HuH-7.5 (cell line): ENCODE measurements around the gene POM121.
"Not testable (repeated sequence)": the region's sequence is repeated elsewhere in the genome, so short reads cannot be mapped to it uniquely, and the experiment has no call there.

Experiments used
- DNase-seq: peaks from one replicate; pipeline ENCODE4 v3.0.0; 2011; ENCODE audit warnings: low spot score

POM121 gene

GRCh38 chr7:72949686-72950085 is 24.8 kb downstream of the POM121 start:
- DNase-seq = not testable (repeated sequence)

- DNase-seq = not testable (repeated sequence)
Observed at GRCh38 chr7:72950432-72950831, 25.5 kb downstream of the POM121 start.

DNA sequence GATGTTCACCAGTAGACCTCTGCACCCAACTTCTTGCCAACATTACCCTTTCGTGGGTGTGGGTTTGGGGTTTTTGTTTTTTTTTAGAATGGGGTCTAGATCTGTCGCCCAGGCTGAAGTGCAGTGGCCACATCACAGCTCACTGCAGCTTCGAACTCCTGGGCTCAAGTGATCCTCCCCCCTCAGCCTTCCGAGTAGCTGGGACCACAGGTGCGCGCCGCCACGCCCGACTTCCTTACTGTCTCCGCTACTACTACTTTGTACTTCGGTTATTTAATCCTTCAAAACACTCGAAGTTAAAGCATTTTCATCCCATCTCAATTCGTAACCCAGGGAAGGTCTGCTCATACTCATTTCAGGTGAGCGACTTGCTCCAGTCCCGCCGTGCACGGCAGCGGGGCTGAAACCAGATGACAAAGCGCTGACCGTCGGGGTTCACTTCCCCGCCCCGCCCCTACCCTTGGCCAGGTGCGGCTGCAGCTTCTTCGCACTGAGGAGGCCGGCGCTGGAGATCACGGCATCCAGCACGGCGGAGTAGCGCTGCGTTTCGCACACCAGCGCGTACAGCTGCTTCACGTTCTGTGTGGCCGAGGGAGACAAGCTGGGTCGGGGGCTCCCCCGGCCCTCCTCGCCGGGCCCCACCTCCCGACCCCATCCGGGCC is 29.1 kb downstream of the POM121 start:
- DNase-seq = not testable (repeated sequence)

DNA sequence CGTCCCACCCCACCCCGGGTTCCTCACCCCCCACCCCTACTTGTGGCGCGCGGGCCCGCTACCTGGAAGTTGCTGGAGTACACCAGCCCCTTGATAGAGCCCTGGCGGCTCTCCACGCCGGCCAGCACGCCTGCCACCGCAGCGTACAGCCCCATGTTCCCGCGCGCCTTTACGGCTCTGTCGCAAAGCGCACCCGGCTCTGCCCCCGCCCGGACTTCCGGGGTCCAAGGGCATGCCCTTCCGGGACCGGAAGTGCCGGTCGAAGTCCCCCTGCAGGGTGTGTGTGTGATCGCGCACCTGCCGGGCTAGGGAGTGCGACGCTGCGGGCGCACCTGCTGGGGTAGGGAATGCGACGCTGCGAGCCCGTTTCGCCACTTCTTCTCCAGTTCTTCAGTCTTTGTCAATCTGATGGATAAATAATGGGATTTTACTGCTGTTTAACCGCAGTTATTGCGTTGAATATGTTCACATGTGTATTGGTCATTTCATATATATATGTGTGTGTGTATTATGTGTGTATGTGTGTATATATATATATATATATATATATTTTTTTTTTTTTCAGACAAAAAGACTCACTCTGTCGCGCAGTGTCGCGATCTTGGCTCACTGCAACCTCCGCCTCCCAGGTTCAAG is 29.8 kb downstream of the POM121 start:
- DNase-seq = not testable (repeated sequence)

GRCh38 chr7:72960029-72960428 is 35.1 kb downstream of the POM121 start:
- not testable (repeated sequence) for DNase-seq

DNA sequence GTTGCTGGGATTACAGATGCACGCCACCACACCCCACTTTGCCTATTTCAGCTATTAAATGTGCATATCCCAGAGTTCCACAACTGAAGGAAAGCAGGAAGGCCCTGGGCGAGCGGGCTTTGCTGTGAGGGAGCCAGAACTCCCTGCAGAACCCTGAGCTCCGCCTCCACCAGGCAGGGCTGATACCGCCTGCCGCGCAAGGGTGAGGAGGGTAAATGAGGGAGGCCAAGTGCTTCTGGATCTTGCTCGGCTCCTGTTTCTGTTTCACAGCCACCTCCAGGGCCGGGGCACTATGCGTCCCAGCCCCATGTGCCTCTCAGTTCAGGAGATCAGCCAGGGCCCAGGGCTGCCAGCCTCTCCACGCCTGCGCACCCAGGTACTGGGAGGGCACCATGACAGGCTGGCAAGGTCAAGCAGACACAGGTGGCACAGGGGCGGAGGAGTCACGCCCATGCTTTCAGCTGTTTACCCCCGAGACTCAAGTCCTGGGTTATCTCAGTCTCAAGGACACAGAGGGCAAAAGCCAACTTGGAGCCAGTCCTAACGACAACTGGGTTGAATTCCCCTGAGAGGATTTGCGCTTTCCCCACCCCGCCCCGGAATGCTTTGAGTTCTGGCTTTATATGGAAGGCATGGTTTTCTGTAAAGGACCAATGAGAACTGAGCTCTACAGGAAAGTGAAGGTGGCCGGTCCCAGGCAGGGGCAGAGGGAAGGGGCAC is 35.9 kb downstream of the POM121 start:
- DNase-seq = not testable (repeated sequence)

DNA sequence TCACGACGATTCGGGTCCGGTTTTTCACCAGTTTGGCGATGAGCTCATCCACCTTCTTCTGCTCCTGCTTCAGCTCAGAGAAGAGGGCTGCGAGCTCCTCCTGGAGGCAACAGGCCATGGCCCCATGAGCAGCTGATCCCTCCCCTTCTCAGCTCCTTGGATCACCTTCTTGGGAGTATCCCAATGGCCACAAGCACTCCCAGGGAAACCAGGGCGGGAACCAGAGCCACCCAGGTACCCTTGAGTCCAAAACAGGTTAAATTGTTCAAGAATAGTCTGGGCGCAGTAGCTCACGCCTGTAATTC is 36.4 kb downstream of the POM121 start:
- not testable (repeated sequence) for DNase-seq

GRCh38 chr7:72963056-72963455 is 38.2 kb downstream of the POM121 start:
- DNase-seq = not testable (repeated sequence)

DNA sequence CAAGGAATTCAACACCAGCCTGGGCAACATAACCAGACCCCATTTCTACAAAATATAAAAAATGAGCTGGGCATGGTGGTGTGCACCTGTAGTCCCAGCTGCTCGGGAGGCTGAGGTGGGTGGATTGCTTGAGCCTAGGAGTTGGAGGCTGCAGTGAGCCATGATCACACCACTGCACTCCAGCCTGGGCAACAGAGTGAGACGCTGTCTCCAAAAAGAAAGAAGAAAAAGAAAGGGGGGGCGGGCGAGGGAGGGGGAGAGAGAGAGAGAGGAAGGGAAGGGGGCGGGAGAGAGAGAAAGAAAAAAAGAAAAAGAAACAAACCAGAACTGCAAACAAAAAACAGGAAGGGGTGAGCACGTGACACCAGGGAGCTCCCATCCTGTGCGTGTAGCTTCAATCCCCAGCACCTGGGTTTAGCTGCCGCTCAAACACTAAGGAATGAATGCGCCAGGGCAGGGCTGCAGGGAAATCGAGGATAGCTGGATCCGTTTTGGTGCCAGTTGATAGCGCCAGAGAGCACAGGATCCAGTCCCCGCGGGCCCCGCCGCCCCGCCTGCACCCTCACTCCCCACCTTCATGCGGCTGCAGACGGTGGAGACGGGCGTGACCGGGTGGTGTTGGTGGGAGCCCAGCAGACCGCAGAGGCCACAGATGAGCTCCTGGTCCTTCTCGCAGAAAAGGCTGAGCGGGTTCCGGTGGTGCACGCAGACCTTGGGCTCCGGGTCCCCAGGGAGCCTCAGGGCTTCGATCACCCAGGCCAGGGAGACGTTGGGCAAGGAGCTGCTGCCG is 40.5 kb downstream of the POM121 start:
- not testable (repeated sequence) for DNase-seq

- not testable (repeated sequence) for DNase-seq
Observed at GRCh38 chr7:72966892-72967291, 42.0 kb downstream of the POM121 start.

- not testable (repeated sequence) for DNase-seq
Observed at GRCh38 chr7:72968980-72969516, 44.2 kb downstream of the POM121 start, which contains the start of gene TRIM74. Gene TRIM74, minus strand, starts transcription at chr7:72969466. Its CDS starts 3,309 bp downstream, at chr7:72966157.

- not testable (repeated sequence) for DNase-seq
Observed at GRCh38 chr7:72969688-72970087, 44.8 kb downstream of the POM121 start.

GRCh38 chr7:72971505-72971904 is 46.6 kb downstream of the POM121 start:
- not testable (repeated sequence) for DNase-seq

- DNase-seq = not testable (repeated sequence)
Observed at GRCh38 chr7:72974781-72975180, 49.9 kb downstream of the POM121 start.

- DNase-seq = not testable (repeated sequence)
Observed at GRCh38 chr7:72975656-72976286, 50.9 kb downstream of the POM121 start.

GRCh38 chr7:72976434-72976833 is 51.5 kb downstream of the POM121 start:
- not testable (repeated sequence) for DNase-seq

GRCh38 chr7:72980382-72980781 is 55.5 kb downstream of the POM121 start:
- DNase-seq = not testable (repeated sequence)

DNA sequence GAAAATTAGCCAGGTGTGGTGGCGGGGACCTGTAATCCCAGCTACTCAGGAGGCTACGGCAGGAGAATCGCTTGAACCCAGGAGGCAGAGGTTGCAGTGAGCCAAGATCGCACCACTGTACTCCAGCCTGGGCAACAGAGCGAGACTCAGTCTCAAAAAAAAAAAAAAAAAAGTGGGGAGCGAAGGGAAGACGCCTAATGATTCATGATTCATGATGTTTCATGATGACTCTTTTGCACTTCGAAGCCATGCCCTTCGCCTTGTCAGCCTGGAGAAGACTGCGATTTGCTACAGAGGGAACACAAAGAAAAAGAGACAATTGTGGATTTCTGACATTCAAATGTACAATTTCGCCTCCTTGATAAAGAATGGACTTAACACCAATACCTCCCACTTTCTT is 57.2 kb downstream of the POM121 start:
- not testable (repeated sequence) for DNase-seq

DNA sequence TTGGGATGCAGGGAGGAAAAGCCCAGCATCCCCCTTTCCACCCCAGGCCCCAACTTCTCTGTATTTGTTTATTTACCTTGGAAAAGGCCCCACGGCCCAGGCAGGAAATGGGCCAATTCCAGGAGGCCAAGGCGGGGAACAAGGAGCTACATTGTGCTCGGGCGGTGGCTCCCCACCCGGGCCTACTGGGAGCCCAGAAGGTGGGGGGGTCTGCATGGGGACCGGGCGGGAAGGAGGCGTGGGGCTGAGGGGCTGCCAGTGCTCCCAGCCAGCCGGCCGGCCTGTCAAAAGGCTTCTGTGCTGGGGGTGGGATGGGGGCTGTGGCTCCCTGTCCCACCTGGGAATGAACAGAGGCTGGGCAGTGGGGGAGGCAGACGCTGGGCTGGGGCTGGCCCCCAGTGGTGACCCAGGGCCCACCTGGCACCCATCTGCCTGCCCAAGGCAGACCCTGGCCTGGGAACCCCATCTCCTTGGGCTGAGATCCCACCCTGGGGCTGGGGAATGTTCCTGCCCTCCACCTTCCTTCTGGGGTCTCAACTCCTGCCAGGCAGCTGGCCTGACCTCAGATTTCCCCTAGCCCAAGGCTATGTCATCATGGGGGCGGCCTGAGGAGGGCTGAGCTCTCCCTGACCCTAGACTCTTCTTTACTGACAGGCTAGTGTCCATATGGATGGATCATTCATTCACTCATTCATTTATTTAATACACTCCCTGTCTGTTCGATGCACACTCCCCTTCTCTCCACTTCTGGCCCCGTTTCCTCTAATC is 65.4 kb downstream of the POM121 start:
- not testable (repeated sequence) for DNase-seq

DNA sequence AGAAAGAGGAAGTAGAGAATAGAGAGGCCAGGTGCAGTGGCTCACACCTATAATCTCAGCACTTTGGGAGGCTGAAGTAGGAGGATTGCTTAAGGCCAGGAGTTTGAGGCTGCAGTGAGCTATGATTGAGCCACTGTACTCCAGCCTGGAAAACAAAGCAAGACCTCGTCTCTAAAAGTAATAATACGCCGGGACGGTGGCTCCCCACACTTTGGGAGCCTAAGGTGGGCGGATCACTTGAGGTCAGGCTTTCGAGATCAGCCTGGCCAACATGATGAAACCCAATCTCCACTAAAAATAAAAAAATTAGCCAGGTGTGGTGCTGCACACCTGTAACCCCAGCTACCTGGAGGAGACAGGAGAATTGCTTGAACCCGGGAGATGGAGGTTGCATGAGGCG is 70.6 kb downstream of the POM121 start:
- not testable (repeated sequence) for DNase-seq

- DNase-seq = not testable (repeated sequence)
Observed at GRCh38 chr7:72997447-72997846, 72.6 kb downstream of the POM121 start.
